GM12878 (cell line): ENCODE data around the gene IL13RA2. TPM values are rescaled to one million over a fixed set of nuclear protein-coding genes. Genes with fewer than 3 reads are reported as not detected.

Experiments
- ATAC-seq: fragments of 200-7000 bp; cut with Tn5 transposase; 3 replicates; pipeline ENCODE4 v1.9.1; 2020; ENCODE audit warnings: mild to moderate bottlenecking, moderate library complexity
- BruUV-seq: library from RNA; stranded (reverse); fragments of 400-500 nt; replicated peaks from 2 replicates; lab custom pipeline; 2021; lab: Mats Ljungman, UMichigan
- CTCF ChIA-PET: fragments of 300-600 bp; sonication (Branson Sonifier 250); formaldehyde crosslinking; extraction: SDS; loops from one replicate; lab custom pipeline; 2021; ENCODE audit warnings: inconsistent platforms; lab: Yijun Ruan, JAX
- POLR2A ChIA-PET: fragments of 350-600 bp; formaldehyde crosslinking; extraction: SDS; loops from one replicate; lab custom pipeline; 2021; ENCODE audit warnings: inconsistent platforms; lab: Charles Lee
- RAD21 ChIA-PET: fragments of 300-600 bp; sonication (Branson Sonifier 250); formaldehyde crosslinking; loops from one replicate; lab custom pipeline; 2023; ENCODE audit warnings: antibody characterized with exemption; ENCODE audit not compliant: unreplicated experiment; lab: Charles Lee
- SMC1A ChIA-PET: fragments of 300-600 bp; sonication (Branson Sonifier 250); formaldehyde crosslinking; loops from one replicate; lab custom pipeline; 2023; ENCODE audit not compliant: unreplicated experiment, uncharacterized antibody; lab: Charles Lee
- DNase-seq: peaks from one replicate; pipeline ENCODE4 v3.0.0-alpha.2; 2011; ENCODE audit warnings: low read depth, low spot score
- FAIRE-seq: peaks from 3 replicates; lab custom pipeline; 2011; peaks lifted over from hg19 to GRCh38; lab: Jason Lieb, UNC
- H2AFZ ChIP-seq: 2 replicates; pipeline ENCODE4 v1.6.0; 2011; ENCODE audit warnings: low read depth, low read length, control low read depth; ENCODE audit not compliant: control insufficient read depth
- H3K27ac ChIP-seq: 2 replicates; pipeline ENCODE4 v1.5.1; 2011; ENCODE audit warnings: control low read depth; ENCODE audit not compliant: control insufficient read depth, insufficient read depth
- H3K27me3 ChIP-seq, 2 experiments: replicated peaks in 1 of 2; 2 replicates each; pipeline versions ENCODE4 v1.6.0 to v1.6.1; 2011; ENCODE audit warnings: low read length in 1 of 2; ENCODE audit not compliant: control insufficient read depth in 2 of 2, insufficient read depth in 2 of 2
- H3K36me3 ChIP-seq, 2 experiments: 2 replicates each; pipeline ENCODE4 v1.5.1; 2011; ENCODE audit warnings: low read length in 1 of 2; ENCODE audit not compliant: control insufficient read depth in 2 of 2, insufficient read depth in 2 of 2
- H3K4me1 ChIP-seq: 2 replicates; pipeline ENCODE4 v1.6.1; 2011; ENCODE audit warnings: mild to moderate bottlenecking, low read length, moderate library complexity, mixed read lengths; ENCODE audit not compliant: control insufficient read depth, insufficient read depth
- H3K4me2 ChIP-seq: 2 replicates; pipeline ENCODE4 v1.6.0; 2011; ENCODE audit warnings: control low read depth; ENCODE audit not compliant: control insufficient read depth, insufficient read depth
- H3K4me3 ChIP-seq: fragments of 200-600 bp; sonication (generic); 2 replicates; pipeline ENCODE4 v1.5.1; 2016
- H3K79me2 ChIP-seq: 2 replicates; pipeline ENCODE4 v1.6.0; 2011; ENCODE audit warnings: low read length; ENCODE audit not compliant: control insufficient read depth, insufficient read depth
- H3K9ac ChIP-seq: 2 replicates; pipeline ENCODE4 v1.8.0; 2011; ENCODE audit warnings: low read length, control low read depth, mixed read lengths; ENCODE audit not compliant: control insufficient read depth, insufficient read depth
- H3K9me3 ChIP-seq: replicated peaks from 3 replicates; pipeline ENCODE4 v1.5.1; 2011; ENCODE audit warnings: mild to moderate bottlenecking, low read length; ENCODE audit not compliant: control insufficient read depth, insufficient read depth
- H4K20me1 ChIP-seq: 2 replicates; pipeline ENCODE4 v1.6.0; 2011; ENCODE audit not compliant: control insufficient read depth, insufficient read depth
- ATF7 ChIP-seq: fragments of 450-650 bp; IDR thresholded peaks from 2 replicates; pipeline ENCODE4 v1.6.1; 2016; ENCODE audit warnings: low read depth, mild to moderate bottlenecking
- BRCA1 ChIP-seq: IDR thresholded peaks from 2 replicates; pipeline ENCODE4 v1.6.1; 2011; ENCODE audit warnings: low read depth, low read length, improper control_type of control experiment
- CEBPB ChIP-seq, 2 experiments: fragments of 150-350 bp in 1 of 2; IDR thresholded peaks; 2 replicates each; pipeline ENCODE4 v1.6.1; 2012 to 2014; ENCODE audit warnings: low read depth in 2 of 2, low read length in 2 of 2, borderline replicate concordance in 1 of 2, inconsistent platforms in 1 of 2
- CREB1 ChIP-seq: IDR thresholded peaks from 2 replicates; pipeline ENCODE4 v1.6.1; 2012; ENCODE audit warnings: low read depth, mild to moderate bottlenecking, inconsistent platforms
- GATAD2B ChIP-seq: fragments of 450-650 bp; conservative IDR thresholded peaks from 2 replicates; pipeline ENCODE4 v1.6.1; 2017; ENCODE audit warnings: low read depth, mild to moderate bottlenecking, moderate library complexity
- IKZF2 ChIP-seq, 2 experiments: fragments of 450-650 bp; IDR thresholded peaks; 2 replicates each; pipeline ENCODE4 v1.6.1; 2017; ENCODE audit warnings: mild to moderate bottlenecking in 2 of 2, moderate library complexity in 2 of 2
- NR2C1 ChIP-seq: fragments of 450-650 bp; IDR thresholded peaks from 2 replicates; pipeline ENCODE4 v1.6.1; 2017; ENCODE audit warnings: antibody characterized with exemption, mild to moderate bottlenecking, moderate library complexity
- PAX5 ChIP-seq: IDR thresholded peaks from 2 replicates; pipeline ENCODE4 v1.6.1; 2011; ENCODE audit warnings: low read depth, low read length, borderline replicate concordance
- RB1 ChIP-seq: fragments of 450-650 bp; formaldehyde crosslinking; IDR thresholded peaks from 2 replicates; pipeline ENCODE4 v1.6.1; 2017; ENCODE audit warnings: mild to moderate bottlenecking, borderline replicate concordance
- REST ChIP-seq: IDR thresholded peaks from 2 replicates; pipeline ENCODE4 v1.6.1; 2012; ENCODE audit warnings: mild to moderate bottlenecking, low read depth, low read length
- SMARCA5 ChIP-seq: fragments of 450-650 bp; IDR thresholded peaks from 2 replicates; pipeline ENCODE4 v1.6.1; 2017; ENCODE audit warnings: mild to moderate bottlenecking
- SPI1 ChIP-seq: IDR thresholded peaks from 2 replicates; pipeline ENCODE4 v1.6.1; 2011; ENCODE audit warnings: low read depth, mild to moderate bottlenecking, low read length, moderate library complexity, borderline replicate concordance; ENCODE audit not compliant: insufficient read depth
- TBL1XR1 ChIP-seq: IDR thresholded peaks from 2 replicates; pipeline ENCODE4 v1.6.1; 2012; ENCODE audit warnings: low read depth, low read length, improper control_type of control experiment
- ZNF24 ChIP-seq: fragments of 450-650 bp; IDR thresholded peaks from 2 replicates; pipeline ENCODE4 v1.6.1; 2017; ENCODE audit warnings: antibody characterized with exemption, mild to moderate bottlenecking
- WGBS: methylation state at CpG from one replicate; pipeline ENCODE4 v1.1.6; 2016; ENCODE audit warnings: low lambda C conversion rate; ENCODE audit not compliant: insufficient replicate concordance, insufficient coverage; ENCODE audit errors: missing lambda C conversion rate; 5-methylcytosine and 5-hydroxymethylcytosine counted together
- in situ Hi-C: fragments of 300-500 bp; cut with MboI; formaldehyde crosslinking; loops from 9 replicates; pipeline ENCODE4 v1.14.3; 2018; ENCODE audit warnings: mixed read lengths
- intact Hi-C: fragments of 100-400 bp; cut with micrococcal nuclease; formaldehyde crosslinking; loops from one replicate; pipeline ENCODE4 v1.14.2; 2022; ENCODE audit not compliant: unreplicated experiment
- polyA plus RNA-seq, 11 experiments: library from polyadenylated mRNA; depleted of rRNA in 4 of 11; unstranded in 6 of 11; stranded (reverse) in 5 of 11; fragments of >200 nt; fragmentation: Nextera tagmentation in 4 of 11; fragmentation: Illumina TruSeq in 1 of 11; extraction: Ambion mirVana in 4 of 11; extraction: Trizol in 1 of 11; gene quantifications; 1 replicate in 1 of 11; 2 replicates in 10 of 11; pipeline versions ENCODE4 v1.2.1 to v1.2.3, GENCODE V29; 2011 to 2016; ENCODE audit warnings: inconsistent platforms in 2 of 11, missing spikeins in 2 of 11, low read depth in 1 of 11
- total RNA-seq, 4 experiments: library from RNA; depleted of rRNA in 3 of 4; stranded (reverse); fragments of >200 nt in 3 of 4; fragmentation: Illumina TruSeq in 1 of 4; extraction: Trizol in 1 of 4; gene quantifications; 2 replicates each; pipeline versions ENCODE4 v1.2.1 to v1.2.3, GENCODE V29; 2013 to 2021
- TF ChIP-seq, protein P1 (sequence below): fragments of 450-650 bp; IDR thresholded peaks from 2 replicates; pipeline ENCODE4 v1.6.1; 2018; ENCODE audit warnings: mild to moderate bottlenecking, low read depth, moderate library complexity; ENCODE audit not compliant: partially characterized antibody
- TF ChIP-seq, protein P2 (sequence below): fragments of 450-650 bp; IDR thresholded peaks from 2 replicates; pipeline ENCODE4 v1.6.1; 2017; ENCODE audit warnings: mild to moderate bottlenecking, moderate library complexity

IL13RA2 gene
- total and polyA plus RNA-seq, 10 of the 15 experiments (the other 5 are each of a cell fraction or from before 2014, with no cell fraction given): 0.08 TPM; not detected in 9

DNA sequence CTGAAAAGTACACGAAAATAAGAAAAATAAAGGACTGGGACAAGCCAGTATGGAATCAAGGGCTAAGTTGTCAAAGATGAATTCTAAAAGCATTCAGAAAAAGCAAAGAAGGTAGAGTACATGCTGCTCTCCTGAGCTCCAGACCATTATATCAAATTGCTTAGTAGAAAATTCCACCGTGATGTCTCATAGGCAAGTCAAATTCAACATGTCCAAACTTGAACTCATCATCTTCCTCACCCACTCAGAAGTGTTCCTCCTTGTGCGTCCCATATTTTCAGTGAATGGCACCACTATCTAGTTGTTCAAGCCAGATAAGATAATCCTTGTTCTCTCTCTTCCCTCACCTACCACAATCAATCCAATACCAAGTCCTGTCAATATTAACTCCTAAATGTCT lies 37.5 kb upstream of the IL13RA2 start:
- 6% methylated on average over 3 of the region's 3 CpGs for WGBS
- ATAC-seq (no peak), FAIRE-seq (no peak), DNase-seq (no peak)
- H2AFZ ChIP-seq: no peak overlapping the region
- H3K4me1 ChIP-seq: no peaks in the 10 kb centered on the region
- intact Hi-C loops (no loop called here), in situ Hi-C loops (no loop called here)
- ChIA-PET POLR2A (no interaction called here), RAD21 (no interaction called here), CTCF (no interaction called here), SMC1A (interaction anchor here (0.6 kb wide), 1 partner anchor 139 kb away, joined by 3 read pairs; no protein-coding TSS in a partner anchor)
- no peaks in the 10 kb centered on the region for H3K36me3 ChIP-seq
- H3K4me3 ChIP-seq: no peak overlapping the region
- no peaks in the 10 kb centered on the region for H4K20me1 ChIP-seq
- H3K4me2 ChIP-seq: no peak overlapping the region
- H3K27me3 ChIP-seq: no peaks in the 10 kb centered on the region
- no peak overlapping the region for H3K9ac ChIP-seq
- H3K27ac ChIP-seq: no peak overlapping the region
- H3K9me3 ChIP-seq: no peaks in the 10 kb centered on the region
- no TSS peak for BruUV-seq
- no peaks in the 10 kb centered on the region for H3K79me2 ChIP-seq
- TF ChIP-seq IKZF2 (IDR thresholded peaks at IDR 0.05) (no peak), REST (no peak), CEBPB (IDR thresholded peaks at IDR 0.05; ENCODE audit: borderline replicate concordance in 1 of 2, low read depth in 2 of 2, low read length in 2 of 2) (no peak), ZNF24 (no peak), NR2C1 (no peak), ATF7 (no peak), CREB1 (no peak), RB1 (no peak), SMARCA5 (no peak), PAX5 (no peak), TBL1XR1 (no peak), GATAD2B (no peak), SPI1 (no peak), BRCA1 (no peak)
- TF ChIP-seq, protein P1, sequence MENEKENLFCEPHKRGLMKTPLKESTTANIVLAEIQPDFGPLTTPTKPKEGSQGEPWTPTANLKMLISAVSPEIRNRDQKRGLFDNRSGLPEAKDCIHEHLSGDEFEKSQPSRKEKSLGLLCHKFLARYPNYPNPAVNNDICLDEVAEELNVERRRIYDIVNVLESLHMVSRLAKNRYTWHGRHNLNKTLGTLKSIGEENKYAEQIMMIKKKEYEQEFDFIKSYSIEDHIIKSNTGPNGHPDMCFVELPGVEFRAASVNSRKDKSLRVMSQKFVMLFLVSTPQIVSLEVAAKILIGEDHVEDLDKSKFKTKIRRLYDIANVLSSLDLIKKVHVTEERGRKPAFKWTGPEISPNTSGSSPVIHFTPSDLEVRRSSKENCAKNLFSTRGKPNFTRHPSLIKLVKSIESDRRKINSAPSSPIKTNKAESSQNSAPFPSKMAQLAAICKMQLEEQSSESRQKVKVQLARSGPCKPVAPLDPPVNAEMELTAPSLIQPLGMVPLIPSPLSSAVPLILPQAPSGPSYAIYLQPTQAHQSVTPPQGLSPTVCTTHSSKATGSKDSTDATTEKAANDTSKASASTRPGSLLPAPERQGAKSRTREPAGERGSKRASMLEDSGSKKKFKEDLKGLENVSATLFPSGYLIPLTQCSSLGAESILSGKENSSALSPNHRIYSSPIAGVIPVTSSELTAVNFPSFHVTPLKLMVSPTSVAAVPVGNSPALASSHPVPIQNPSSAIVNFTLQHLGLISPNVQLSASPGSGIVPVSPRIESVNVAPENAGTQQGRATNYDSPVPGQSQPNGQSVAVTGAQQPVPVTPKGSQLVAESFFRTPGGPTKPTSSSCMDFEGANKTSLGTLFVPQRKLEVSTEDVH: no peak
- TF ChIP-seq, protein P2, sequence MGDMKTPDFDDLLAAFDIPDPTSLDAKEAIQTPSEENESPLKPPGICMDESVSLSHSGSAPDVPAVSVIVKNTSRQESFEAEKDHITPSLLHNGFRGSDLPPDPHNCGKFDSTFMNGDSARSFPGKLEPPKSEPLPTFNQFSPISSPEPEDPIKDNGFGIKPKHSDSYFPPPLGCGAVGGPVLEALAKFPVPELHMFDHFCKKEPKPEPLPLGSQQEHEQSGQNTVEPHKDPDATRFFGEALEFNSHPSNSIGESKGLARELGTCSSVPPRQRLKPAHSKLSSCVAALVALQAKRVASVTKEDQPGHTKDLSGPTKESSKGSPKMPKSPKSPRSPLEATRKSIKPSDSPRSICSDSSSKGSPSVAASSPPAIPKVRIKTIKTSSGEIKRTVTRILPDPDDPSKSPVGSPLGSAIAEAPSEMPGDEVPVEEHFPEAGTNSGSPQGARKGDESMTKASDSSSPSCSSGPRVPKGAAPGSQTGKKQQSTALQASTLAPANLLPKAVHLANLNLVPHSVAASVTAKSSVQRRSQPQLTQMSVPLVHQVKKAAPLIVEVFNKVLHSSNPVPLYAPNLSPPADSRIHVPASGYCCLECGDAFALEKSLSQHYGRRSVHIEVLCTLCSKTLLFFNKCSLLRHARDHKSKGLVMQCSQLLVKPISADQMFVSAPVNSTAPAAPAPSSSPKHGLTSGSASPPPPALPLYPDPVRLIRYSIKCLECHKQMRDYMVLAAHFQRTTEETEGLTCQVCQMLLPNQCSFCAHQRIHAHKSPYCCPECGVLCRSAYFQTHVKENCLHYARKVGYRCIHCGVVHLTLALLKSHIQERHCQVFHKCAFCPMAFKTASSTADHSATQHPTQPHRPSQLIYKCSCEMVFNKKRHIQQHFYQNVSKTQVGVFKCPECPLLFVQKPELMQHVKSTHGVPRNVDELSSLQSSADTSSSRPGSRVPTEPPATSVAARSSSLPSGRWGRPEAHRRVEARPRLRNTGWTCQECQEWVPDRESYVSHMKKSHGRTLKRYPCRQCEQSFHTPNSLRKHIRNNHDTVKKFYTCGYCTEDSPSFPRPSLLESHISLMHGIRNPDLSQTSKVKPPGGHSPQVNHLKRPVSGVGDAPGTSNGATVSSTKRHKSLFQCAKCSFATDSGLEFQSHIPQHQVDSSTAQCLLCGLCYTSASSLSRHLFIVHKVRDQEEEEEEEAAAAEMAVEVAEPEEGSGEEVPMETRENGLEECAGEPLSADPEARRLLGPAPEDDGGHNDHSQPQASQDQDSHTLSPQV: no peak
